ENCODE data around the gene HIVEP1.

- TF ChIP-seq CTCF (IDR thresholded peaks at IDR 0.05) (no peak), POLR2A (IDR thresholded peaks at IDR 0.05) (no peak)
Observed at GRCh38 chr6:11977193-11977592, 34.9 kb upstream of the HIVEP1 start.
